Measurements from ENCODE around the gene EMID1.

DNA sequence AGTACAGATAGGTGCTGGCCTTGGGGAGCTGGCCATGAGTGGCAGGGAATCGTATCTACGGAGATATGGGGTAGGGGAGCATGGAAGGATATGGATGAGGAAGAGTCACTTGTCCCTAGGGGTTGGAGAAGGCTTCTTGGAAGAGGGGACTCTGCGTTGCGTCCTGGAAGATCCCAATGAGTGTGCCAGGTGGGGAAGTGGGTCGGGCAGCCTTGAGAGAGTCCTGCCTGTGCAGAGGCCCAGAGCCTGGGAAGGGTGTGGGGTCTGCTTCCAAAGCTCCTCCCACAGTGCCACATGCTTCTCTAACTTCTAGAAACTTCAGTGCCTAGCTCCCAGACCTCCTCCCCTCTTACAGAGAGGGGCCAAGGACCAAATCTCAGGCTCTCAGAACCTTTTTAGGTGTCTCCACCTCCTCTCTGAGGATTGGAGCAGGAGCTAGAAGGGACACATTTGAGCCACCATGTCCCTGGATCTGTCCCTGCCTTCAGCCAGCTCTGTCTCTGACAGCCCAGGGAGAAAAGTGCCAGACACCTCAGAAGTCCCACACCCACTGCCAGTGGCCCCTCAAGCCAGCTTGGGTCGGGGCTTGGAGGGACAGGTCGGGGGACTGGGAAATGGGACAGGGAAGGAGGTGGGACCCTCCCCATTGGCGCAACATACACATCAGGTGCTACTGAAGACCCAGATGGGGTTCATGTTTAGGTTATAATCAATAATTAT lies 51.1 kb downstream of the EMID1 start:
- TF ChIP-seq, protein P1, sequence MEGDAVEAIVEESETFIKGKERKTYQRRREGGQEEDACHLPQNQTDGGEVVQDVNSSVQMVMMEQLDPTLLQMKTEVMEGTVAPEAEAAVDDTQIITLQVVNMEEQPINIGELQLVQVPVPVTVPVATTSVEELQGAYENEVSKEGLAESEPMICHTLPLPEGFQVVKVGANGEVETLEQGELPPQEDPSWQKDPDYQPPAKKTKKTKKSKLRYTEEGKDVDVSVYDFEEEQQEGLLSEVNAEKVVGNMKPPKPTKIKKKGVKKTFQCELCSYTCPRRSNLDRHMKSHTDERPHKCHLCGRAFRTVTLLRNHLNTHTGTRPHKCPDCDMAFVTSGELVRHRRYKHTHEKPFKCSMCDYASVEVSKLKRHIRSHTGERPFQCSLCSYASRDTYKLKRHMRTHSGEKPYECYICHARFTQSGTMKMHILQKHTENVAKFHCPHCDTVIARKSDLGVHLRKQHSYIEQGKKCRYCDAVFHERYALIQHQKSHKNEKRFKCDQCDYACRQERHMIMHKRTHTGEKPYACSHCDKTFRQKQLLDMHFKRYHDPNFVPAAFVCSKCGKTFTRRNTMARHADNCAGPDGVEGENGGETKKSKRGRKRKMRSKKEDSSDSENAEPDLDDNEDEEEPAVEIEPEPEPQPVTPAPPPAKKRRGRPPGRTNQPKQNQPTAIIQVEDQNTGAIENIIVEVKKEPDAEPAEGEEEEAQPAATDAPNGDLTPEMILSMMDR (IDR thresholded peaks at IDR 0.05 in 4 of 5, conservative IDR thresholded peaks at IDR 0.05 in 1 of 5): no peak
- TF ChIP-seq POLR2A (IDR thresholded peaks at IDR 0.05): no peak
